Ascending aorta (tissue), 2 donors: ENCODE results near the gene ADAMTS8. TPM values are rescaled to one million over a fixed set of nuclear protein-coding genes. Genes with fewer than 3 reads are reported as not detected.
A peak's percentile ranks its signal among the peaks of the same experiment; 100 is the strongest.

Experiments used
- DNase-seq, 2 donors: peaks; one replicate each; pipeline ENCODE4 v3.0.0-alpha.2; 2019; ENCODE audit warnings: low spot score in 2 of 2
- H3K27ac ChIP-seq, 2 donors: fragments of 200-600 bp; sonication (generic); one replicate each; pipeline ENCODE4 v1.5.1; 2016 to 2017; ENCODE audit warnings: mild to moderate bottlenecking in 1 of 2
- H3K27me3 ChIP-seq: fragments of 200-600 bp; sonication (generic); one replicate; pipeline ENCODE4 v1.5.1; 2017
- H3K36me3 ChIP-seq, 2 donors: fragments of 200-600 bp; sonication (generic); one replicate each; pipeline ENCODE4 v1.5.1; 2016
- H3K4me1 ChIP-seq, 2 donors: fragments of 200-600 bp; sonication (generic); one replicate each; pipeline ENCODE4 v1.5.1; 2016 to 2017; ENCODE audit warnings: mild to moderate bottlenecking in 1 of 2
- H3K4me3 ChIP-seq, 2 donors: fragments of 200-600 bp; sonication (generic); one replicate each; pipeline ENCODE4 v1.5.1; 2016 to 2017; ENCODE audit warnings: mild to moderate bottlenecking in 1 of 2
- H3K9me3 ChIP-seq, 2 donors: fragments of 200-600 bp; sonication (generic); one replicate each; pipeline ENCODE4 v1.5.1; 2016
- CTCF ChIP-seq, 3 experiments: fragments of 200-600 bp in 2 of 3; fragments of 450-650 bp in 1 of 3; sonication (generic) in 2 of 3; IDR thresholded peaks; one replicate each; pipeline ENCODE4 v1.5.1; 2016 to 2019; ENCODE audit warnings: antibody characterized with exemption in 3 of 3, mild to moderate bottlenecking in 1 of 3, moderate library complexity in 1 of 3
- intact Hi-C: fragments of 100-400 bp; cut with DNase I; formaldehyde crosslinking; loops from one replicate; pipeline ENCODE4 v1.15.1; 2023
- total RNA-seq: library from RNA; depleted of rRNA; stranded (reverse); fragments of >200 nt; gene quantifications from one replicate; pipeline ENCODE4 v1.1.0, GENCODE V29; 2016

The ADAMTS8 gene
- total RNA-seq, 1 donor from 2014 or later: 0.64 TPM

GRCh38 chr11:130422251-130422995 is 6.0 kb downstream of the ADAMTS8 start:
- Histone ChIP-seq H3K27me3 (no peaks in the 10 kb centered on the region), H3K9me3 (no peaks in the 10 kb centered on the region), H3K27ac (no peak overlapping the region), H3K36me3 (no peaks in the 10 kb centered on the region), H3K4me3 (no peak overlapping the region), H3K4me1 (peaks cover 3 to 14% of the 10 kb centered on the region in 2 donors)
- intact Hi-C loops: no loop called here
- no peak for TF ChIP-seq CTCF (IDR thresholded peaks at IDR 0.05)
- DNase-seq: no peak

GRCh38 chr11:130421697-130422096 is 6.7 kb downstream of the ADAMTS8 start:
- intact Hi-C loops: no loop called here
- no peak for DNase-seq
- no peak overlapping the region for H3K27ac ChIP-seq
- peaks cover 2 to 7% of the 10 kb centered on the region in 2 donors for H3K4me1 ChIP-seq
- H3K4me3 ChIP-seq: no peak overlapping the region
- H3K36me3 ChIP-seq: no peaks in the 10 kb centered on the region
- TF ChIP-seq CTCF (IDR thresholded peaks at IDR 0.05): no peak
- H3K9me3 ChIP-seq: no peaks in the 10 kb centered on the region
- no peaks in the 10 kb centered on the region for H3K27me3 ChIP-seq

- Histone ChIP-seq H3K4me3 (no peak overlapping the region), H3K27ac (no peak overlapping the region), H3K36me3 (no peaks in the 10 kb centered on the region), H3K27me3 (no peaks in the 10 kb centered on the region), H3K4me1 (peaks cover 0 to 2% of the 10 kb centered on the region in 2 donors), H3K9me3 (no peaks in the 10 kb centered on the region)
- no peak for DNase-seq
- no peak for TF ChIP-seq CTCF (IDR thresholded peaks at IDR 0.05)
- intact Hi-C loops: no loop called here
These were observed 7.2 kb downstream of the ADAMTS8 start for GRCh38 chr11:130421199-130421585.

GRCh38 chr11:130420478-130421198 is 7.8 kb downstream of the ADAMTS8 start:
- H3K4me1 ChIP-seq: no peaks in the 10 kb centered on the region
- H3K27me3 ChIP-seq: no peaks in the 10 kb centered on the region
- H3K9me3 ChIP-seq: no peaks in the 10 kb centered on the region
- DNase-seq: no peak
- peak overlapping the region in 1 of 2 donors; percentile 1 for H3K27ac ChIP-seq
- H3K4me3 ChIP-seq: no peak overlapping the region
- no peaks in the 10 kb centered on the region for H3K36me3 ChIP-seq
- no peak for TF ChIP-seq CTCF (IDR thresholded peaks at IDR 0.05)
- intact Hi-C loops: no loop called here

GRCh38 chr11:130418756-130419155 is 9.7 kb downstream of the ADAMTS8 start:
- DNase-seq: no peak
- TF ChIP-seq CTCF (IDR thresholded peaks at IDR 0.05): no peak
- Histone ChIP-seq H3K4me3 (no peak overlapping the region), H3K27ac (peak overlapping the region; percentile 15 to 52), H3K9me3 (no peaks in the 10 kb centered on the region), H3K36me3 (no peaks in the 10 kb centered on the region), H3K27me3 (no peaks in the 10 kb centered on the region), H3K4me1 (peaks cover 8 to 10% of the 10 kb centered on the region in 2 donors)
- intact Hi-C loops: loop anchor here (5.0 kb wide), 1 partner anchor 296 kb away; no protein-coding TSS in a partner anchor
